NB4 (cell line): ENCODE data around the gene TOM1L2.
A peak's percentile ranks its signal among the peaks of the same experiment; 100 is the strongest.

ENCODE experiments used
- DNase-seq: peaks from one replicate; pipeline ENCODE4 v3.0.0; 2010; ENCODE audit warnings: low read depth
- H3K4me3 ChIP-seq: one replicate; pipeline ENCODE4 v1.5.1; 2011; ENCODE audit warnings: mild to moderate bottlenecking, low read depth, low read length, moderate library complexity
- CTCF ChIP-seq: IDR thresholded peaks from one replicate; pipeline ENCODE4 v1.5.1; 2012; ENCODE audit warnings: low read depth, low read length
- MAX ChIP-seq: IDR thresholded peaks from 2 replicates; pipeline ENCODE4 v1.6.1; 2011; ENCODE audit warnings: low read depth, low read length
- MYC ChIP-seq: IDR thresholded peaks from 2 replicates; pipeline ENCODE4 v1.6.1; 2011; ENCODE audit warnings: low read depth, low read length
- POLR2A ChIP-seq: IDR thresholded peaks from 2 replicates; pipeline ENCODE4 v1.6.1; 2011; ENCODE audit warnings: mild to moderate bottlenecking; ENCODE audit not compliant: insufficient read length; ENCODE audit errors: extremely low read depth

The TOM1L2 gene

GRCh38 chr17:17823433-17824118 is 148.6 kb downstream of the TOM1L2 start:
- no peak for TF ChIP-seq CTCF
- 0 out of 2 replicates have a peak, but pooled peaks have one; percentile 14 for TF ChIP-seq MYC
- TF ChIP-seq POLR2A, result peak; percentile 49
- peak overlapping the region; percentile 76 for H3K4me3 ChIP-seq
- peak; percentile 92 for DNase-seq

GRCh38 chr17:17822616-17823015 is 149.6 kb downstream of the TOM1L2 start:
- no peak for TF ChIP-seq MAX
- no peak for TF ChIP-seq MYC
- no peak for TF ChIP-seq CTCF
- no peak for TF ChIP-seq POLR2A
- no peak for DNase-seq
- peak overlapping the region; percentile 76 for H3K4me3 ChIP-seq

GRCh38 chr17:17822189-17822588 is 150.0 kb downstream of the TOM1L2 start:
- TF ChIP-seq CTCF (no peak), MYC (no peak), MAX (0 out of 2 replicates have a peak, but pooled peaks have one; percentile 34), POLR2A (no peak)
- H3K4me3 ChIP-seq, result peak overlapping the region; percentile 76
- no peak for DNase-seq

GRCh38 chr17:17820463-17821158 is 151.6 kb downstream of the TOM1L2 start:
- DNase-seq, result no peak
- H3K4me3 ChIP-seq, result no peak overlapping the region
- no peak for TF ChIP-seq CTCF
- TF ChIP-seq MAX, result no peak
- TF ChIP-seq MYC, result no peak
- TF ChIP-seq POLR2A, result no peak

GRCh38 chr17:17820046-17820445 is 152.2 kb downstream of the TOM1L2 start:
- no peak overlapping the region for H3K4me3 ChIP-seq
- TF ChIP-seq CTCF, result no peak
- TF ChIP-seq MAX, result no peak
- no peak for TF ChIP-seq POLR2A
- no peak for TF ChIP-seq MYC
- no peak for DNase-seq
